Aorta (tissue), 5 donors: ENCODE measurements around the gene CEP170B. TPM values are rescaled to one million over a fixed set of nuclear protein-coding genes. Genes with fewer than 3 reads are reported as not detected.

Experiments
- ATAC-seq: fragments of 200-7000 bp; cut with Tn5 transposase; one replicate; pipeline ENCODE4 v1.9.1; 2022; ENCODE audit warnings: moderate library complexity; ENCODE audit not compliant: low FRiP score
- DNase-seq, 2 donors: peaks; one replicate each; pipeline ENCODE4 v3.0.0-alpha.2; 2020
- H3K27ac ChIP-seq, 2 donors: one replicate each; pipeline ENCODE4 v1.5.1; 2013; ENCODE audit warnings: low read length in 2 of 2, mild to moderate bottlenecking in 2 of 2, moderate library complexity in 2 of 2, control low read depth in 1 of 2, inconsistent platforms in 1 of 2, low read depth in 1 of 2
- H3K27me3 ChIP-seq, 2 donors: one replicate each; pipeline ENCODE4 v1.6.1; 2013; ENCODE audit warnings: control low read depth in 1 of 2, low read length in 1 of 2, mild to moderate bottlenecking in 1 of 2, moderate library complexity in 1 of 2; ENCODE audit not compliant: insufficient read depth in 2 of 2, control insufficient read depth in 1 of 2
- H3K36me3 ChIP-seq, 2 donors: one replicate each; pipeline ENCODE4 v1.6.1; 2013; ENCODE audit warnings: control low read depth in 1 of 2, low read length in 1 of 2, mild to moderate bottlenecking in 1 of 2; ENCODE audit not compliant: insufficient read depth in 2 of 2, control insufficient read depth in 1 of 2
- H3K4me1 ChIP-seq, 2 donors: one replicate each; pipeline ENCODE4 v1.6.1; 2013; ENCODE audit warnings: low read length in 2 of 2, control low read depth in 1 of 2, mild to moderate bottlenecking in 1 of 2, moderate library complexity in 1 of 2; ENCODE audit not compliant: insufficient read depth in 2 of 2, control insufficient read depth in 1 of 2
- H3K4me3 ChIP-seq, 2 donors: one replicate each; pipeline ENCODE4 v1.5.1; 2013; ENCODE audit warnings: low read length in 2 of 2, control low read depth in 1 of 2, mild to moderate bottlenecking in 1 of 2
- H3K9me3 ChIP-seq: one replicate; pipeline ENCODE4 v1.6.1; 2013; ENCODE audit warnings: mild to moderate bottlenecking, low read length; ENCODE audit not compliant: control insufficient read depth
- WGBS, 2 donors: extraction: QIAGEN DNeasy Blood & Tissue Kit; methylation state at CpG; one replicate each; pipeline ENCODE4 v1.1.7; 2013; 5-methylcytosine and 5-hydroxymethylcytosine counted together
- intact Hi-C, 2 donors: fragments of 100-400 bp; cut with DNase I; formaldehyde crosslinking; loops; one replicate each; pipeline versions ENCODE4 v1.14.2 to v1.15.0; 2022
- polyA plus RNA-seq, 2 donors: library from polyadenylated mRNA; stranded (reverse); fragments of 200-250 nt; gene quantifications; one replicate each; pipeline ENCODE4 v1.2.3, GENCODE V29; 2013
- total RNA-seq, 2 donors: library from RNA; stranded (reverse); fragmentation: NEBNext Ultra II Directional; extraction: Animal tissue kit (Norgen Biotek cat#: 25700); gene quantifications; one replicate each; pipeline ENCODE4 v1.2.1, GENCODE V29; 2021
- donor health status: healthy with polysubstance abuse.
- donor health status: Bipolar disorder and iron deficiency.
- donor health status: DM: no; HTN: no; CAD: no.
- donor health status: DM: no; HTN: no; CAD: no.
- donor health status: DM: yes; HTN: yes; CAD: no.

Gene CEP170B
- total and polyA plus RNA-seq, 4 donors: 6.4 to 36.2 (median 23.1) TPM

GRCh38 chr14:104891664-104892530 lies 26.8 kb downstream of the CEP170B start:
- 74 to 77% methylated on average over 13 of the region's 13 CpGs for WGBS, 2 donors
- Histone ChIP-seq H3K27ac (no peak overlapping the region), H3K27me3 (no peaks in the 10 kb centered on the region), H3K4me1 (no peaks in the 10 kb centered on the region), H3K4me3 (no peak overlapping the region), H3K9me3 (no peaks in the 10 kb centered on the region), H3K36me3 (peaks cover 0 to 1% of the 10 kb centered on the region in 2 donors)
- DNase-seq: peak; percentile 41 to 68
- intact Hi-C loops: no loop called here
- no peak for ATAC-seq

- DNase-seq (peak; percentile 42 to 74), ATAC-seq (no peak)
- intact Hi-C loops: no loop called here
- H3K27ac ChIP-seq: no peak overlapping the region
- no peaks in the 10 kb centered on the region for H3K4me1 ChIP-seq
- H3K9me3 ChIP-seq: no peaks in the 10 kb centered on the region
- no peak overlapping the region for H3K4me3 ChIP-seq
- WGBS, 2 donors: 80 to 81% methylated on average over 31 of the region's 31 CpGs
- H3K36me3 ChIP-seq: no peaks in the 10 kb centered on the region
- no peaks in the 10 kb centered on the region for H3K27me3 ChIP-seq
These were observed 27.7 kb downstream of the CEP170B start for GRCh38 chr14:104892531-104893434.

- intact Hi-C loops: no loop called here
- Histone ChIP-seq H3K27ac (no peak overlapping the region), H3K4me1 (no peaks in the 10 kb centered on the region), H3K9me3 (no peaks in the 10 kb centered on the region), H3K27me3 (no peaks in the 10 kb centered on the region), H3K4me3 (no peak overlapping the region), H3K36me3 (no peaks in the 10 kb centered on the region)
- DNase-seq (peak; percentile 44 to 77), ATAC-seq (no peak)
- WGBS, 2 donors: 84 to 85% methylated on average over 36 to 39 of the region's 39 CpGs
These were observed 28.6 kb downstream of the CEP170B start for GRCh38 chr14:104893435-104894207.

- intact Hi-C loops: loop anchor here (5.0 kb wide), 2 partner anchors 73 to 153 kb away; no protein-coding TSS in a partner anchor
- Histone ChIP-seq H3K27ac (no peak overlapping the region), H3K27me3 (no peaks in the 10 kb centered on the region), H3K9me3 (no peaks in the 10 kb centered on the region), H3K4me1 (no peaks in the 10 kb centered on the region), H3K36me3 (no peaks in the 10 kb centered on the region), H3K4me3 (no peak overlapping the region)
- no peak for ATAC-seq
- DNase-seq: peak in 1 of 2 donors; percentile 73
- WGBS, 2 donors: 83 to 84% methylated on average over 30 of the region's 30 CpGs
These were observed 29.5 kb downstream of the CEP170B start for GRCh38 chr14:104894331-104895206.

- Histone ChIP-seq H3K4me1 (no peaks in the 10 kb centered on the region), H3K4me3 (no peak overlapping the region), H3K27me3 (no peaks in the 10 kb centered on the region), H3K9me3 (no peaks in the 10 kb centered on the region), H3K27ac (no peak overlapping the region), H3K36me3 (no peaks in the 10 kb centered on the region)
- intact Hi-C loops: loop anchor here (5.0 kb wide), 2 partner anchors 72 to 152 kb away; no protein-coding TSS in a partner anchor
- DNase-seq (peak in 1 of 2 donors; percentile 62), ATAC-seq (no peak)
- WGBS, 2 donors: 75% methylated on average over 9 of the region's 9 CpGs
These were observed 30.2 kb downstream of the CEP170B start for GRCh38 chr14:104895207-104895785.

- Histone ChIP-seq H3K4me1 (no peaks in the 10 kb centered on the region), H3K27me3 (no peaks in the 10 kb centered on the region), H3K36me3 (no peaks in the 10 kb centered on the region), H3K4me3 (no peak overlapping the region), H3K27ac (no peak overlapping the region), H3K9me3 (no peaks in the 10 kb centered on the region)
- 49 to 50% methylated on average over 34 of the region's 34 CpGs for WGBS, 2 donors
- ATAC-seq (peak; percentile 20), DNase-seq (peak; percentile 63 to 82)
- intact Hi-C loops: loop anchor here (5.0 kb wide), 2 partner anchors 71 to 151 kb away; no protein-coding TSS in a partner anchor
These were observed 31.0 kb downstream of the CEP170B start for GRCh38 chr14:104895786-104896661.
